CD4-positive, alpha-beta T cell treated with Interleukin-2 at 100 ng/mL for 4 hours (primary cell): ENCODE measurements around the gene TMEM207.
A peak's percentile ranks its signal among the peaks of the same experiment; 100 is the strongest.

Source experiments
- DNase-seq: peaks from one replicate; pipeline ENCODE4 v3.0.0-alpha.2; 2020; ENCODE audit warnings: low spot score

The TMEM207 gene

GRCh38 chr3:190444006-190444405 is 5.7 kb downstream of the TMEM207 start:
- no peak for DNase-seq

GRCh38 chr3:190443257-190443656 is 6.4 kb downstream of the TMEM207 start:
- no peak for DNase-seq

GRCh38 chr3:190442240-190442639 is 7.5 kb downstream of the TMEM207 start:
- DNase-seq: no peak

- DNase-seq: no peak
These were observed 13.4 kb downstream of the TMEM207 start for GRCh38 chr3:190436331-190436730.

GRCh38 chr3:190435618-190436017 is 14.1 kb downstream of the TMEM207 start:
- DNase-seq: no peak

- DNase-seq: no peak
These were observed 16.1 kb downstream of the TMEM207 start for GRCh38 chr3:190433626-190434025.

- DNase-seq: no peak
These were observed 17.5 kb downstream of the TMEM207 start for GRCh38 chr3:190432216-190432615.

- DNase-seq: no peak
These were observed 18.8 kb downstream of the TMEM207 start for GRCh38 chr3:190430906-190431305.

- DNase-seq: no peak
These were observed 20.0 kb downstream of the TMEM207 start for GRCh38 chr3:190429681-190430080.

GRCh38 chr3:190426806-190427507 is 22.7 kb downstream of the TMEM207 start:
- no peak for DNase-seq

- no peak for DNase-seq
These were observed 23.9 kb downstream of the TMEM207 start for GRCh38 chr3:190425833-190426232.

- peak; percentile 36 for DNase-seq
These were observed 24.9 kb downstream of the TMEM207 start for GRCh38 chr3:190424478-190425439.

GRCh38 chr3:190424108-190424477 is 25.6 kb downstream of the TMEM207 start:
- DNase-seq: no peak

- DNase-seq: no peak
These were observed 35.4 kb downstream of the TMEM207 start for GRCh38 chr3:190414297-190414696.

- no peak for DNase-seq
These were observed 45.0 kb downstream of the TMEM207 start for GRCh38 chr3:190404715-190405114.

GRCh38 chr3:190401963-190402362 is 47.7 kb downstream of the TMEM207 start:
- DNase-seq: no peak

- no peak for DNase-seq
These were observed 50.0 kb downstream of the TMEM207 start for GRCh38 chr3:190399677-190400076.

- DNase-seq: no peak
These were observed 51.8 kb downstream of the TMEM207 start for GRCh38 chr3:190397889-190398288.

- DNase-seq: no peak
These were observed 53.7 kb downstream of the TMEM207 start for GRCh38 chr3:190396001-190396400.

GRCh38 chr3:190388703-190389102 is 61.0 kb downstream of the TMEM207 start:
- no peak for DNase-seq

- no peak for DNase-seq
These were observed 62.0 kb downstream of the TMEM207 start, which contains the start of gene CLDN16 for GRCh38 chr3:190387578-190388213. Gene CLDN16 (plus strand): TSS chr3:190388163. CDS start chr3:190388330, 167 bp downstream.
